CD1c-positive myeloid dendritic cell (primary cell): Measurements from ENCODE around the gene TMCC1.

Source experiments
- DNase-seq: peaks from one replicate; pipeline ENCODE4 v3.0.0-alpha.2; 2016; ENCODE audit errors: extremely low spot score

Gene TMCC1

GRCh38 chr3:129623447-129624118 lies 269.9 kb downstream of the TMCC1 start:
- DNase-seq, result no peak

DNA sequence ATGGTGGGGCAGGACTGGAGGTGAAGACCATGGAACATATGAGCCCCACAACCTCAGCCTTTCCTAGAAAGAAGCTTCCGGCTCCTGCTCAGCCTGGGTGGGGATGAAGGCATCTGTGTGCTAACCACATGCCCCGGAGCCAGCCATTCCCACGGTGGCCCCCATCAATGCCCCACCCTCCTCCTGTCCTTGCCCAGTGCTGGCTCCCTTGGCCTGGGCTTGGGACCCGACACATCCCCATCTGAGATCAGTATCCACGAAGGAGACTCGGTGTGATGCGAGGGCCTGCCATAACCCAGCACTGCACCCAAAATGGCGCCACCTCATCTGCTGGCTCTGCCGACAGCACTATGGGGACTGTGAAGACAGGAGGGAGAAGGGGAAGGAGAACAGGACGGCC lies 270.6 kb downstream of the TMCC1 start:
- DNase-seq, result no peak

DNA sequence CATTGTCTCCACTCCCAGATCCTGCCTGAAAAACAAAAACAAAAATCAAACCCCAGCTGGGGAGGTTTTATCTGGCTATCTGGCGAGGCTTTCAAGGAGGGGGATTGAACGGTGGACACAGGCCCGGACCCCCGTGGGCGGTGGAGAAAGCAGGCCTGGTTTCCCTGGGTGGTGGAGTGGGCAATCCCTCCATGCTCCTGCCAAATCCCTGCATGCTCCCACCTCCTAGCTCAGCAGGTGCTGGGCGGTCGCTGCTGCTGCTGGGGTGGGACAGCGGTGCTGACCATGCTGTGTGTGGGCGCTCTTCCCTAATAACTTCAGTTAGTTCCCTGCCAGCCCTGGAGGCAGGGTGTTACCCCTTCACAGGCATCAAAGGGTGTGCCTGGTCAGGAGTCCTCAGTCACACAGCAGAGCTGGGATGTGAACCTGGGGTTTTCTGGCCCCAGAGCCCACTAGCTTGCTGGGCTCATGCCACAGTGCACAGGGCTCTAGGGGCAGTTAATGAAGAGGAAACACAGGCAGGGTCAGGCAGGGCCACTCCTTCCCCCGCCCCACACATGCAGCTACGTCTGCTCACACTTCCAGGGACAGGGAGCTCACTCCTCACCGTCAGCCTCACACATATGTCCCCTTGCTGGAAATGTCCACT lies 271.2 kb downstream of the TMCC1 start:
- DNase-seq, result peak; percentile 43

DNA sequence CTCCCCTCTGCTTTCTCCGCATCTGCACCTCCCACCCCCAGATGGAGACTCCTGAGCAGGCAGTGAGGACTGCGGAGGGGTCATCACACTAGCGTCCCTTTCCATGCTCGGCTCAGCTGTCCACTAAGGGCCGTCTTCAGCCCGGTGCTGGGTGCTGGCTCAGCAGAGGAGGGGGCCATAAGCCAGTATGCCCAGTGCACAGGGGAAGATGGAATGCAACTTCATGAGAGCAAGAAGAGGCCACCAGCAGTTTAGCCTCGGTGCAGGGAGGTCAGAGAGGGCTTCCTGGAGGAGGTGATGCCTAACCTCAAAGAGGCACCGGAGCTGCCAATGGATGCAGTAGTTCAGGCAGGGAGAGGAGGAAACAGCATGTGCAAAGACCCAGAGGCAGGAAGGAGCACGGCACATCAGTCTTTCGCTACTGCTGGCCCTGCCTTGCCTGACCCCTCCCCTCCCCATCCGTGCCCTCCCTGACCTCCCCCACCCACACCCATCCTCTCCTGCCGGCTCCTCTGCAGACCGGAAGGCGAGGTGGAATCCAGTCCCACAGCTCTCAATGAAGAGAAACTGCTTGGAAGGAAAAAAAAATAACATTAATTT lies 271.8 kb downstream of the TMCC1 start:
- no peak for DNase-seq

GRCh38 chr3:129620828-129621559 lies 272.5 kb downstream of the TMCC1 start:
- DNase-seq, result no peak

- DNase-seq, result peak; percentile 76
Measured at GRCh38 chr3:129619726-129620162, 273.8 kb downstream of the TMCC1 start.

DNA sequence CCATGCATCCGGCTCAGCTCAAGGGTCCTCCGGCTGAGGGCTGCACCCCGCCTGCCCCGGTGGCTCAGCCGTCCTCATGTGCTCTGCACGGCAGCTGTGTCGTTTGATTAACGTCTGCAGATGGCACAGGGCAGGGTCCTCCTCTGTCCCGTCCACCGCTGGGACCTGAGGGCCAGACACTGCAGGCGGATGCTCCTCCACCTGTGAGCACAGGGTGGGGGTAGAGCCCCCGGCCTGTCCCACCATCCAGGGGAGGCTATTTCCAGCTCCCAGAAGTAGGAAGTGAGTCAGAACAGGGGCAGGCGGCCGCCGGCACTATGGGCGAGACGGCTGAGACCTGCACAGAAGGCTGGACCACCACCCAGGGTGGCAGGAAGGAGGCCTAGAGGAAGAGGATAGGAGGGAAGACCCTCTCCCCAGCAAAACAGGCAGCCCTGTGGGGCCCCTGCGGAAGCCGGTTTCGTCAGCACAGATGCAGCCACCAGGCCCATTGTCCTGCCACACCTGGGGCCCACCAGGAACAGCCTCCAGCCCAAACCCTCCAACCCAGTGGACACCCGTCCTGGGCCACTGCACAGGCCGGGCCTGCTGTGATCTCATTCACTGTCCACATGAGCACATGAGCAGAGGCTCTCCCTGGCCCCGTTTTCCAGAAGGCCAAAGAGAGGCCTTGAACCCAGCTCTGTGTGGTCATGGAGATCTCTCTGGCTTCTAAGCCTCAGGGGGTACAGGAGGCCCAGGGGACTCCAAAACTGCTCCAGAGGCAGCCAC lies 274.4 kb downstream of the TMCC1 start:
- peak; percentile 21 for DNase-seq

- peak; percentile 11 for DNase-seq
Measured at GRCh38 chr3:129618186-129618820, 275.2 kb downstream of the TMCC1 start.

DNA sequence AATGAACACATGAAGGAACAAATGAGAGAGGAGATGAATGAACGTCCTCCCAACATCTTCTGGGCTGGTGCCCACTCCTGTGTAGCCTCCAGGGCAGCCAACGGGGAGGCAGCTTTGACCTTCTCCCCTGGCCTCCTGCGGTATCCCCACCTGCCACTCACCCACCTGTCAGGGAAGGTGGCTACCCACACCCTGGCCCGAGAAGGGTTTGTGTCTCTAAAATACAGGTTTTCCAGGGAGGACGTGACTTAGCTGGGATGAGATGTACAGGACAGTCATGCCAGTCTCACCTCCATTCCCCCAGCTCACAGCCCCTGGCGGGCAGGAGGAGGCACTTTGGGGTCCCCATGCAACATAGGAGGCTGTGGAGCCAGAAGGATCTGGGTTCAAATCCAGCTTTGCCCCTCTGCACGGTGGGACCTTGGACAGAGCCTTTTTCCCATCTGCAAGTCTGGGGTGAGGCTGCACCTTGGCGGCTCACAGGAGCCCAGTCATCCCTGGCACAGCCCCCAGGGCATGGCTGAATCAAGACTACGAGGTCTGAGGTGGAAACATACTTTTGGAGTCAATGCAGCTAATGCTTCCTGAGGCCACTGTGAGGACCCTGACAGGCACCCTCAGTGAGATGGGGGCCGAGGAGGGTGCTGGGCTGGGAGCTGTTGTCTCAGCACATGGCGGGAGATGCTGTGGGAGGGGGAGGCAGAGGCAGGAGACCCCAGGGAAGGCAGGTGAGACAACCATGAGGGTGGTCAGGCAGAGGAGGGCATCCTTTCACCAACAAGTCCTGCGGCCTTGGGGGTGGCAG lies 275.9 kb downstream of the TMCC1 start:
- DNase-seq, result no peak

- DNase-seq, result peak; percentile 93
Measured at GRCh38 chr3:129616713-129617112, 276.8 kb downstream of the TMCC1 start.

DNA sequence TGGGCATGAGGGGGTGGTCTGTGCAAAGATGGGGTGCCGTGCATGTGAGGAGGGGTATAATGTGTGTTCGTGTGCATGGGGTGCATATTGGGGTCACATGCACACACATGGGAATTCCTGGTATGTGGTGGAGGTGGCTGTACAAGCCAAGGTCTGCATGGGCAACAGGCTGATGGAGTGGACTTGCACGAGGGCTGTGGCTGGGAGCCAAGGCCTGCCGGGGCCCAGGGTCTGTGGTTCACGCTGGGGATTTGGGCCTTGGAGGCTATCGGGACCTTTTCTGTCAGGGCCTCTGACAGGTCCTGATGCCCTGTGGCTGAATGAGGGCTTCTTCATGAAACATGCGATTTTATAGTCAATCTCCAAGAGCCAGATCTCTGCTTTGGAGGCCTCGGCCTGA lies 277.2 kb downstream of the TMCC1 start:
- DNase-seq, result peak; percentile 8

GRCh38 chr3:129615751-129616281 lies 277.7 kb downstream of the TMCC1 start:
- DNase-seq, result peak; percentile 47

- peak; percentile 74 for DNase-seq
Measured at GRCh38 chr3:129614927-129615363, 278.6 kb downstream of the TMCC1 start.

- no peak for DNase-seq
Measured at GRCh38 chr3:129614435-129614834, 279.1 kb downstream of the TMCC1 start.

GRCh38 chr3:129613367-129613740 lies 280.2 kb downstream of the TMCC1 start:
- DNase-seq, result no peak

GRCh38 chr3:129612534-129613366 lies 280.8 kb downstream of the TMCC1 start:
- no peak for DNase-seq

DNA sequence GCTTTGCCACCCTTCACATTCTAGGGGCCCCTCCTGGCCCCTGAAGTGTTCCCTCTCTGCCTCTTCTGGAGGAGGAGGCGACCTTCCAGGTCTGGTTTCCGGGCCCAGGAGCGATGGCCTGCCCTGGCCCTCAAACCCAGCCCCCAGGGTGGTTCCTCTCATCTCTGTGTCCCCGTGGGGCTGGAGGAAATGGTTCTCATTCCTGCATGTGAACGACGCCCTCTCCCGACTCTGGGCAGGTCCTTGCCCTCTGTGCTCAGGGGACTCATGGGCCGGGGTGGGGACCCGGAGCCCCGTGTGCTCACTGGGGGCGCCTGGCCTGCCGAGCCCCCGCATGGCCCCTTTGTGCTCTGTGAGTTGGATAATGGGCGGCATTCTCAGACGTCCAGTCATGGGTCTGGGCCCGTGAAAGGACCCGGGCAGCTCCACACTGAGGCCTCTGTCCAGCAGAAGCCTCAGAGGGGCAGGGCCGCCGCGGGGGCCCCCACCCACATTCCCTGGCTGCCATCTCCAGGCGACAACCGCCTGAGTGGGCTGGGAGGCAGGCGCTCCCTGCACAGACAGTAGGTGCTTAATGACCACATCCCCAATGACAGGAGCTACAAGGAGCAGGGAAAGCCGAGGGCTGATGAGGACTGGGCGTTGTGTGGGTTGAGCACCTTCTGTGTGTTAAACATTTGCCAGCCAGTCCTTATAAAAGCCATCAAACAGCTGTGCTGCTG lies 281.5 kb downstream of the TMCC1 start:
- DNase-seq, result peak; percentile 23

DNA sequence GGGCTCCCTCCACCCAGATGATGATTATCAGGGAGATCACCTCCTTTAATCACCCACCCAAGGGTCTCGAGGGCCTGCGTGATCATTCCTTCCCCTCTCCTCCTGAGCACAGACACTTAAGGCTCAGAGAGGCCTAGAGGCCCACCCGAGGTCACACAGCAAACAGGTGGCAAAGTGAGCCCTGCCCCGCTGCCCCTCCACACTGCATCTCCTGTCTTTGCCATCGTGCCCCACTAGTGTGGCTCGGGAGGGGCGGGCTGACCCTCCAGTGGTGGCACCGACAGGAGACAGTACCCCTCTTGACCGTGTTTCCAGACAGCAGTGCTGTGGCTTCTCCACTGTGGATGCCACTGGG lies 282.1 kb downstream of the TMCC1 start:
- no peak for DNase-seq
